GM12878 (cell line): ENCODE results near the gene PPP5C. TPM values are rescaled to one million over a fixed set of nuclear protein-coding genes. Genes with fewer than 3 reads are reported as not detected.
"Not testable (repeated sequence)": the region's sequence is repeated elsewhere in the genome, so short reads cannot be mapped to it uniquely, and the experiment has no call there.

Experiments
- ATAC-seq: fragments of 200-7000 bp; cut with Tn5 transposase; 3 replicates; pipeline ENCODE4 v1.9.1; 2020; ENCODE audit warnings: mild to moderate bottlenecking, moderate library complexity
- BruUV-seq: library from RNA; stranded (reverse); fragments of 400-500 nt; replicated peaks from 2 replicates; lab custom pipeline; 2021; lab: Mats Ljungman, UMichigan
- CTCF ChIA-PET: fragments of 300-600 bp; sonication (Branson Sonifier 250); formaldehyde crosslinking; extraction: SDS; loops from one replicate; lab custom pipeline; 2021; ENCODE audit warnings: inconsistent platforms; lab: Yijun Ruan, JAX
- POLR2A ChIA-PET: fragments of 350-600 bp; formaldehyde crosslinking; extraction: SDS; loops from one replicate; lab custom pipeline; 2021; ENCODE audit warnings: inconsistent platforms; lab: Charles Lee
- RAD21 ChIA-PET: fragments of 300-600 bp; sonication (Branson Sonifier 250); formaldehyde crosslinking; loops from one replicate; lab custom pipeline; 2023; ENCODE audit warnings: antibody characterized with exemption; ENCODE audit not compliant: unreplicated experiment; lab: Charles Lee
- SMC1A ChIA-PET: fragments of 300-600 bp; sonication (Branson Sonifier 250); formaldehyde crosslinking; loops from one replicate; lab custom pipeline; 2023; ENCODE audit not compliant: unreplicated experiment, uncharacterized antibody; lab: Charles Lee
- DNase-seq: peaks from one replicate; pipeline ENCODE4 v3.0.0-alpha.2; 2011; ENCODE audit warnings: low read depth, low spot score
- FAIRE-seq: peaks from 3 replicates; lab custom pipeline; 2011; peaks lifted over from hg19 to GRCh38; lab: Jason Lieb, UNC
- H2AFZ ChIP-seq: 2 replicates; pipeline ENCODE4 v1.6.0; 2011; ENCODE audit warnings: low read depth, low read length, control low read depth; ENCODE audit not compliant: control insufficient read depth
- H3K27ac ChIP-seq: 2 replicates; pipeline ENCODE4 v1.5.1; 2011; ENCODE audit warnings: control low read depth; ENCODE audit not compliant: control insufficient read depth, insufficient read depth
- H3K27me3 ChIP-seq, 2 experiments: replicated peaks in 1 of 2; 2 replicates each; pipeline versions ENCODE4 v1.6.0 to v1.6.1; 2011; ENCODE audit warnings: low read length in 1 of 2; ENCODE audit not compliant: control insufficient read depth in 2 of 2, insufficient read depth in 2 of 2
- H3K36me3 ChIP-seq, 2 experiments: 2 replicates each; pipeline ENCODE4 v1.5.1; 2011; ENCODE audit warnings: low read length in 1 of 2; ENCODE audit not compliant: control insufficient read depth in 2 of 2, insufficient read depth in 2 of 2
- H3K4me1 ChIP-seq: 2 replicates; pipeline ENCODE4 v1.6.1; 2011; ENCODE audit warnings: mild to moderate bottlenecking, low read length, moderate library complexity, mixed read lengths; ENCODE audit not compliant: control insufficient read depth, insufficient read depth
- H3K4me2 ChIP-seq: 2 replicates; pipeline ENCODE4 v1.6.0; 2011; ENCODE audit warnings: control low read depth; ENCODE audit not compliant: control insufficient read depth, insufficient read depth
- H3K4me3 ChIP-seq: fragments of 200-600 bp; sonication (generic); 2 replicates; pipeline ENCODE4 v1.5.1; 2016
- H3K79me2 ChIP-seq: 2 replicates; pipeline ENCODE4 v1.6.0; 2011; ENCODE audit warnings: low read length; ENCODE audit not compliant: control insufficient read depth, insufficient read depth
- H3K9ac ChIP-seq: 2 replicates; pipeline ENCODE4 v1.8.0; 2011; ENCODE audit warnings: low read length, control low read depth, mixed read lengths; ENCODE audit not compliant: control insufficient read depth, insufficient read depth
- H3K9me3 ChIP-seq: replicated peaks from 3 replicates; pipeline ENCODE4 v1.5.1; 2011; ENCODE audit warnings: mild to moderate bottlenecking, low read length; ENCODE audit not compliant: control insufficient read depth, insufficient read depth
- H4K20me1 ChIP-seq: 2 replicates; pipeline ENCODE4 v1.6.0; 2011; ENCODE audit not compliant: control insufficient read depth, insufficient read depth
- WGBS: methylation state at CpG from one replicate; pipeline ENCODE4 v1.1.6; 2016; ENCODE audit warnings: low lambda C conversion rate; ENCODE audit not compliant: insufficient replicate concordance, insufficient coverage; ENCODE audit errors: missing lambda C conversion rate; 5-methylcytosine and 5-hydroxymethylcytosine counted together
- in situ Hi-C: fragments of 300-500 bp; cut with MboI; formaldehyde crosslinking; loops from 9 replicates; pipeline ENCODE4 v1.14.3; 2018; ENCODE audit warnings: mixed read lengths
- intact Hi-C: fragments of 100-400 bp; cut with micrococcal nuclease; formaldehyde crosslinking; loops from one replicate; pipeline ENCODE4 v1.14.2; 2022; ENCODE audit not compliant: unreplicated experiment
- polyA plus RNA-seq, 11 experiments: library from polyadenylated mRNA; depleted of rRNA in 4 of 11; unstranded in 6 of 11; stranded (reverse) in 5 of 11; fragments of >200 nt; fragmentation: Nextera tagmentation in 4 of 11; fragmentation: Illumina TruSeq in 1 of 11; extraction: Ambion mirVana in 4 of 11; extraction: Trizol in 1 of 11; gene quantifications; 1 replicate in 1 of 11; 2 replicates in 10 of 11; pipeline versions ENCODE4 v1.2.1 to v1.2.3, GENCODE V29; 2011 to 2016; ENCODE audit warnings: inconsistent platforms in 2 of 11, missing spikeins in 2 of 11, low read depth in 1 of 11
- small RNA-seq: library from RNA; depleted of rRNA; stranded (forward); fragments of <200 nt; gene quantifications from one replicate; pipeline ENCODE3, GENCODE V24; 2014
- total RNA-seq, 4 experiments: library from RNA; depleted of rRNA in 3 of 4; stranded (reverse); fragments of >200 nt in 3 of 4; fragmentation: Illumina TruSeq in 1 of 4; extraction: Trizol in 1 of 4; gene quantifications; 2 replicates each; pipeline versions ENCODE4 v1.2.1 to v1.2.3, GENCODE V29; 2013 to 2021
- TF ChIP-seq, protein P1 (sequence below): fragments of 450-650 bp; IDR thresholded peaks from 2 replicates; pipeline ENCODE4 v1.6.1; 2016; ENCODE audit warnings: mild to moderate bottlenecking

Gene PPP5C
- total and polyA plus RNA-seq, 10 of the 15 experiments (the other 5 are each of a cell fraction or from before 2014, with no cell fraction given) = 1.1 to 154 (median 94.5) TPM

- DNase-seq (no peak), ATAC-seq (no peak), FAIRE-seq (no peak)
- 34% methylated on average over 6 of the region's 6 CpGs for WGBS
- CTCF ChIA-PET = no interaction called here
- no peak overlapping the region for H3K4me2 ChIP-seq
- TF ChIP-seq, protein P1, sequence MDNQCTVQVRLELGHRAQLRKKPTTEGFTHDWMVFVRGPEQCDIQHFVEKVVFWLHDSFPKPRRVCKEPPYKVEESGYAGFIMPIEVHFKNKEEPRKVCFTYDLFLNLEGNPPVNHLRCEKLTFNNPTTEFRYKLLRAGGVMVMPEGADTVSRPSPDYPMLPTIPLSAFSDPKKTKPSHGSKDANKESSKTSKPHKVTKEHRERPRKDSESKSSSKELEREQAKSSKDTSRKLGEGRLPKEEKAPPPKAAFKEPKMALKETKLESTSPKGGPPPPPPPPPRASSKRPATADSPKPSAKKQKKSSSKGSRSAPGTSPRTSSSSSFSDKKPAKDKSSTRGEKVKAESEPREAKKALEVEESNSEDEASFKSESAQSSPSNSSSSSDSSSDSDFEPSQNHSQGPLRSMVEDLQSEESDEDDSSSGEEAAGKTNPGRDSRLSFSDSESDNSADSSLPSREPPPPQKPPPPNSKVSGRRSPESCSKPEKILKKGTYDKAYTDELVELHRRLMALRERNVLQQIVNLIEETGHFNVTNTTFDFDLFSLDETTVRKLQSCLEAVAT = no peak
- no peaks in the 10 kb centered on the region for H3K27me3 ChIP-seq
- H3K4me1 ChIP-seq = no peaks in the 10 kb centered on the region
- H3K27ac ChIP-seq = no peak overlapping the region
- no peaks in the 10 kb centered on the region for H4K20me1 ChIP-seq
- H3K79me2 ChIP-seq = no peaks in the 10 kb centered on the region
- SMC1A ChIA-PET = no interaction called here
- intact Hi-C loops = no loop called here
- in situ Hi-C loops = no loop called here
- POLR2A ChIA-PET = no interaction called here
- no peaks in the 10 kb centered on the region for H3K36me3 ChIP-seq
- H3K9ac ChIP-seq = no peak overlapping the region
- RAD21 ChIA-PET = no interaction called here
- H2AFZ ChIP-seq = no peak overlapping the region
- BruUV-seq = no TSS peak
- no peak overlapping the region for H3K4me3 ChIP-seq
- H3K9me3 ChIP-seq = no peaks in the 10 kb centered on the region
These were observed 88.1 kb downstream of the PPP5C start for GRCh38 chr19:46435009-46435408.

DNA sequence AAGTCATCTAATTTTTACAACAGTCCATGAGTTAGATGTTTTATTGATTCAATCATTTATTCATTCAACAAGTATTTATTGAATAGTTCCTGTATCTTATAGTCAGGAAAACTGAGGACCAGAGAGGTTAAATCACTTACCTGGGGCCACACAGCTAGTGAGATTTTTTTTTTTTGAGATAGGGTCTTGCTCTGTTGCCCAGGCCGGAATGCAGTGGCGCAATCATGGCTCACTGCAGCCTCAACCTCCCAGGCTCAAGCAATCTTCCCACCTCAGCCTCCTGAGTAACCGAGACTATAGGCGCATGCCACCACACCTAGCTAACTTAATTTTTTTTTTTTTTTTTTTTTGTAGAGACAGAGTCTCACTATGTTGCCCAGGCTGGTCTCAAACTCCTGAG, 88.8 kb downstream of the PPP5C start:
- 77% methylated on average over 4 of the region's 4 CpGs for WGBS
- FAIRE-seq, intact Hi-C loops, SMC1A ChIA-PET, H2AFZ ChIP-seq, H3K9ac ChIP-seq, CTCF ChIA-PET, H3K9me3 ChIP-seq, H3K36me3 ChIP-seq, H3K4me2 ChIP-seq, BruUV-seq, H3K27me3 ChIP-seq, ATAC-seq, RAD21 ChIA-PET, H3K27ac ChIP-seq, POLR2A ChIA-PET, H3K4me3 ChIP-seq, DNase-seq, H4K20me1 ChIP-seq, in situ Hi-C loops, H3K79me2 ChIP-seq, H3K4me1 ChIP-seq: not testable (repeated sequence)

Small RNA genes within 50 kb of the gene (small RNA-seq; reads per million reads assigned to genes)
- gene RNU6-924P = not detected

Other genes starting within 250 kb of the PPP5C start
Only the 7 nearest of the 8 such genes appear.
- not detected in 2 replicates for gene IGFL2, start 198.8 kb upstream of the PPP5C start, total RNA-seq (2014; rRNA removed)
- gene IGFL2, start 198.8 kb upstream of the PPP5C start, total RNA-seq (2014; rRNA removed; fragmentation: Illumina TruSeq; extraction: Trizol) = not detected in 2 replicates
- gene IGFL2, start 198.8 kb upstream of the PPP5C start, total RNA-seq (2021) = not detected in 2 replicates
- 0.19 and 0.37 TPM in 2 replicates for gene IGFL2, start 198.8 kb upstream of the PPP5C start, polyA plus RNA-seq (2011; rRNA removed)
- gene IGFL2, start 198.8 kb upstream of the PPP5C start, polyA plus RNA-seq (2014; fragmentation: Illumina TruSeq; extraction: Trizol) = not detected in 2 replicates
- gene IGFL2, start 198.8 kb upstream of the PPP5C start, polyA plus RNA-seq (2014; fragmentation: Nextera tagmentation; extraction: Ambion mirVana) = not detected
- gene IGFL2, start 198.8 kb upstream of the PPP5C start, polyA plus RNA-seq (2014; rRNA removed) = not detected in 2 replicates
- not detected for gene IGFL2, start 198.8 kb upstream of the PPP5C start, polyA plus RNA-seq (2016; fragmentation: Nextera tagmentation; extraction: Ambion mirVana)
- gene IGFL1, start 117.3 kb upstream of the PPP5C start, total RNA-seq (2014; rRNA removed) = not detected in 2 replicates
- not detected in 2 replicates for gene IGFL1, start 117.3 kb upstream of the PPP5C start, total RNA-seq (2014; rRNA removed; fragmentation: Illumina TruSeq; extraction: Trizol)
- not detected in 2 replicates for gene IGFL1, start 117.3 kb upstream of the PPP5C start, total RNA-seq (2021)
- gene IGFL1, start 117.3 kb upstream of the PPP5C start, polyA plus RNA-seq (2011; rRNA removed) = not detected in 2 replicates
- gene IGFL1, start 117.3 kb upstream of the PPP5C start, polyA plus RNA-seq (2014; fragmentation: Illumina TruSeq; extraction: Trizol) = not detected in 2 replicates
- gene IGFL1, start 117.3 kb upstream of the PPP5C start, polyA plus RNA-seq (2014; fragmentation: Nextera tagmentation; extraction: Ambion mirVana) = not detected
- not detected in 2 replicates for gene IGFL1, start 117.3 kb upstream of the PPP5C start, polyA plus RNA-seq (2014; rRNA removed)
- not detected for gene IGFL1, start 117.3 kb upstream of the PPP5C start, polyA plus RNA-seq (2016; fragmentation: Nextera tagmentation; extraction: Ambion mirVana)
- gene HIF3A, start 50.0 kb upstream of the PPP5C start, total RNA-seq (2014; rRNA removed) = 0.06 TPM in 1 of 2 replicates, not detected in the other
- gene HIF3A, start 50.0 kb upstream of the PPP5C start, total RNA-seq (2014; rRNA removed; fragmentation: Illumina TruSeq; extraction: Trizol) = not detected in 2 replicates
- gene HIF3A, start 50.0 kb upstream of the PPP5C start, total RNA-seq (2021) = 0.18 and 0.32 TPM in 2 replicates
- not detected in 2 replicates for gene HIF3A, start 50.0 kb upstream of the PPP5C start, polyA plus RNA-seq (2011; rRNA removed)
- gene HIF3A, start 50.0 kb upstream of the PPP5C start, polyA plus RNA-seq (2014; fragmentation: Illumina TruSeq; extraction: Trizol) = not detected in 2 replicates
- under 1 TPM in 1 of 2 experiments, not detected in 1; 0.03 TPM for gene HIF3A, start 50.0 kb upstream of the PPP5C start, polyA plus RNA-seq (2014; fragmentation: Nextera tagmentation; extraction: Ambion mirVana)
- not detected in 2 replicates for gene HIF3A, start 50.0 kb upstream of the PPP5C start, polyA plus RNA-seq (2014; rRNA removed)
- under 1 TPM; 0.03 to 0.20 TPM for gene HIF3A, start 50.0 kb upstream of the PPP5C start, polyA plus RNA-seq (2016; fragmentation: Nextera tagmentation; extraction: Ambion mirVana)
- gene CCDC8, start 66.5 kb downstream of the PPP5C start, total RNA-seq (2014; rRNA removed) = under 0.01 and 0.05 TPM in 2 replicates
- gene CCDC8, start 66.5 kb downstream of the PPP5C start, total RNA-seq (2014; rRNA removed; fragmentation: Illumina TruSeq; extraction: Trizol) = not detected in 2 replicates
- gene CCDC8, start 66.5 kb downstream of the PPP5C start, total RNA-seq (2021) = 0.15 and 0.16 TPM in 2 replicates
- not detected in 2 replicates for gene CCDC8, start 66.5 kb downstream of the PPP5C start, polyA plus RNA-seq (2011; rRNA removed)
- gene CCDC8, start 66.5 kb downstream of the PPP5C start, polyA plus RNA-seq (2014; fragmentation: Illumina TruSeq; extraction: Trizol) = 0.04 TPM in 1 of 2 replicates, not detected in the other
- not detected for gene CCDC8, start 66.5 kb downstream of the PPP5C start, polyA plus RNA-seq (2014; fragmentation: Nextera tagmentation; extraction: Ambion mirVana)
- 0.05 and 0.09 TPM in 2 replicates for gene CCDC8, start 66.5 kb downstream of the PPP5C start, polyA plus RNA-seq (2014; rRNA removed)
- gene CCDC8, start 66.5 kb downstream of the PPP5C start, polyA plus RNA-seq (2016; fragmentation: Nextera tagmentation; extraction: Ambion mirVana) = under 1 TPM in 1 of 2 experiments, not detected in 1; 0.12 TPM
- not detected in 2 replicates for gene PNMA8C, start 81.8 kb downstream of the PPP5C start, total RNA-seq (2014; rRNA removed)
- not detected in 2 replicates for gene PNMA8C, start 81.8 kb downstream of the PPP5C start, total RNA-seq (2014; rRNA removed; fragmentation: Illumina TruSeq; extraction: Trizol)
- gene PNMA8C, start 81.8 kb downstream of the PPP5C start, total RNA-seq (2021) = not detected in 2 replicates
- not detected in 2 replicates for gene PNMA8C, start 81.8 kb downstream of the PPP5C start, polyA plus RNA-seq (2011; rRNA removed)
- gene PNMA8C, start 81.8 kb downstream of the PPP5C start, polyA plus RNA-seq (2014; fragmentation: Illumina TruSeq; extraction: Trizol) = not detected in 2 replicates
- gene PNMA8C, start 81.8 kb downstream of the PPP5C start, polyA plus RNA-seq (2014; fragmentation: Nextera tagmentation; extraction: Ambion mirVana) = not detected
- not detected in 2 replicates for gene PNMA8C, start 81.8 kb downstream of the PPP5C start, polyA plus RNA-seq (2014; rRNA removed)
- not detected for gene PNMA8C, start 81.8 kb downstream of the PPP5C start, polyA plus RNA-seq (2016; fragmentation: Nextera tagmentation; extraction: Ambion mirVana)
- 0.28 and 0.98 TPM in 2 replicates for gene PNMA8A, start 124.5 kb downstream of the PPP5C start, total RNA-seq (2014; rRNA removed)
- 0.22 and 0.23 TPM in 2 replicates for gene PNMA8A, start 124.5 kb downstream of the PPP5C start, total RNA-seq (2014; rRNA removed; fragmentation: Illumina TruSeq; extraction: Trizol)
- 0.26 and 0.88 TPM in 2 replicates for gene PNMA8A, start 124.5 kb downstream of the PPP5C start, total RNA-seq (2021)
- gene PNMA8A, start 124.5 kb downstream of the PPP5C start, polyA plus RNA-seq (2011; rRNA removed) = 0.15 and 0.17 TPM in 2 replicates
- 0.08 and 0.18 TPM in 2 replicates for gene PNMA8A, start 124.5 kb downstream of the PPP5C start, polyA plus RNA-seq (2014; fragmentation: Illumina TruSeq; extraction: Trizol)
- under 1 TPM; 0.02 to 0.05 TPM for gene PNMA8A, start 124.5 kb downstream of the PPP5C start, polyA plus RNA-seq (2014; fragmentation: Nextera tagmentation; extraction: Ambion mirVana)
- 0.05 and 0.19 TPM in 2 replicates for gene PNMA8A, start 124.5 kb downstream of the PPP5C start, polyA plus RNA-seq (2014; rRNA removed)
- under 1 TPM; 0.10 to 0.15 TPM for gene PNMA8A, start 124.5 kb downstream of the PPP5C start, polyA plus RNA-seq (2016; fragmentation: Nextera tagmentation; extraction: Ambion mirVana)
- not detected in 2 replicates for gene PNMA8B, start 148.8 kb downstream of the PPP5C start, total RNA-seq (2014; rRNA removed)
- not detected in 2 replicates for gene PNMA8B, start 148.8 kb downstream of the PPP5C start, total RNA-seq (2014; rRNA removed; fragmentation: Illumina TruSeq; extraction: Trizol)
- gene PNMA8B, start 148.8 kb downstream of the PPP5C start, total RNA-seq (2021) = not detected in 2 replicates
- not detected in 2 replicates for gene PNMA8B, start 148.8 kb downstream of the PPP5C start, polyA plus RNA-seq (2011; rRNA removed)
- gene PNMA8B, start 148.8 kb downstream of the PPP5C start, polyA plus RNA-seq (2014; fragmentation: Illumina TruSeq; extraction: Trizol) = 0.01 TPM in 1 of 2 replicates, not detected in the other
- gene PNMA8B, start 148.8 kb downstream of the PPP5C start, polyA plus RNA-seq (2014; fragmentation: Nextera tagmentation; extraction: Ambion mirVana) = not detected
- gene PNMA8B, start 148.8 kb downstream of the PPP5C start, polyA plus RNA-seq (2014; rRNA removed) = not detected in 2 replicates
- gene PNMA8B, start 148.8 kb downstream of the PPP5C start, polyA plus RNA-seq (2016; fragmentation: Nextera tagmentation; extraction: Ambion mirVana) = not detected